Activated CD4-positive, alpha-beta T cell treated with anti-CD3 and anti-CD28 coated beads, Interleukin-2, amount 50 U/mL, for 48 hours (primary cell): ENCODE data around the gene TTC12.

Source experiments
- DNase-seq, 2 experiments: peaks; one replicate each; pipeline ENCODE4 v3.0.0-alpha.2; 2020

The TTC12 gene

GRCh38 chr11:113377681-113378412, 63.5 kb downstream of the TTC12 start:
- no peak for DNase-seq

GRCh38 chr11:113378692-113379091, 64.3 kb downstream of the TTC12 start:
- DNase-seq = no peak

GRCh38 chr11:113382121-113382520, 67.7 kb downstream of the TTC12 start:
- DNase-seq = no peak

- no peak for DNase-seq
Measured at GRCh38 chr11:113384551-113384950, 70.2 kb downstream of the TTC12 start.

- DNase-seq = no peak
Measured at GRCh38 chr11:113385749-113386148, 71.4 kb downstream of the TTC12 start.

- DNase-seq = no peak
Measured at GRCh38 chr11:113386866-113387265, 72.5 kb downstream of the TTC12 start.

GRCh38 chr11:113387605-113388211, 73.3 kb downstream of the TTC12 start, which contains the start of gene ANKK1:
Gene ANKK1 (plus strand): TSS chr11:113387779. CDS start chr11:113387885, 106 bp downstream.
- no peak for DNase-seq

- no peak for DNase-seq
Measured at GRCh38 chr11:113389272-113389671, 74.9 kb downstream of the TTC12 start.

GRCh38 chr11:113392236-113392921, 78.0 kb downstream of the TTC12 start:
- DNase-seq = no peak

- DNase-seq = no peak
Measured at GRCh38 chr11:113393501-113393985, 79.2 kb downstream of the TTC12 start.

- DNase-seq = no peak
Measured at GRCh38 chr11:113394919-113395318, 80.5 kb downstream of the TTC12 start.

- DNase-seq = no peak
Measured at GRCh38 chr11:113395782-113396336, 81.5 kb downstream of the TTC12 start.

GRCh38 chr11:113396690-113397089, 82.3 kb downstream of the TTC12 start:
- no peak for DNase-seq

- no peak for DNase-seq
Measured at GRCh38 chr11:113397212-113397611, 82.8 kb downstream of the TTC12 start.

GRCh38 chr11:113397821-113398220, 83.4 kb downstream of the TTC12 start:
- DNase-seq = no peak

- no peak for DNase-seq
Measured at GRCh38 chr11:113398669-113399430, 84.5 kb downstream of the TTC12 start.

- DNase-seq = no peak
Measured at GRCh38 chr11:113400631-113401230, 86.3 kb downstream of the TTC12 start.

GRCh38 chr11:113401718-113402117, 87.3 kb downstream of the TTC12 start:
- no peak for DNase-seq

GRCh38 chr11:113404859-113405430, 90.6 kb downstream of the TTC12 start:
- DNase-seq = no peak

GRCh38 chr11:113405724-113406478, 91.5 kb downstream of the TTC12 start:
- DNase-seq = no peak

- DNase-seq = no peak
Measured at GRCh38 chr11:113407163-113407562, 92.8 kb downstream of the TTC12 start.
